HEK293 (cell line): ENCODE results near the gene DMBX1.

Source experiments
- CTCF ChIA-PET: fragments of 350-600 bp; formaldehyde crosslinking; extraction: SDS; loops from one replicate; lab custom pipeline; 2021; ENCODE audit warnings: antibody characterized with exemption; lab: Yijun Ruan, JAX
- POLR2A ChIA-PET: fragments of 300-600 bp; formaldehyde crosslinking; extraction: SDS; loops from one replicate; lab custom pipeline; 2020; ENCODE audit warnings: antibody characterized with exemption, inconsistent platforms; lab: Yijun Ruan, JAX
- H3K27ac ChIP-seq: fragments of 200-500 bp; sonication (Bioruptor generic); 2 replicates; pipeline ENCODE4 v1.5.1; 2014; ENCODE audit warnings: low read depth, low read length, control low read depth, inconsistent platforms; ENCODE audit errors: extremely low read depth
- H3K36me3 ChIP-seq, 2 experiments: fragments of 200-500 bp in 1 of 2; sonication (Bioruptor generic) in 1 of 2; 1 replicate in 1 of 2; 2 replicates in 1 of 2; pipeline ENCODE4 v1.5.1; 2014 to 2017; ENCODE audit warnings: inconsistent platforms in 2 of 2, low read length in 2 of 2; ENCODE audit not compliant: control insufficient read depth in 2 of 2, insufficient read depth in 1 of 2
- H3K4me1 ChIP-seq: fragments of 200-500 bp; sonication (Bioruptor generic); 2 replicates; pipeline ENCODE4 v1.5.1; 2014; ENCODE audit warnings: mild to moderate bottlenecking, low read length, inconsistent platforms; ENCODE audit not compliant: control insufficient read depth, insufficient read depth
- H3K4me3 ChIP-seq: 2 replicates; pipeline ENCODE4 v1.5.1; 2011; ENCODE audit warnings: low read depth, mild to moderate bottlenecking, control low read depth, low read length, moderate library complexity
- H3K9me3 ChIP-seq: fragments of 200-500 bp; sonication (Bioruptor generic); 2 replicates; pipeline ENCODE4 v1.5.1; 2014; ENCODE audit warnings: low read depth, low read length, inconsistent platforms; ENCODE audit not compliant: control insufficient read depth, insufficient read depth
- AEBP2 ChIP-seq: fragments of 450-650 bp; formaldehyde crosslinking; IDR thresholded peaks from 2 replicates; pipeline ENCODE4 v1.5.1; 2016; ENCODE audit warnings: missing biosample characterization, missing genetic modification characterization, borderline replicate concordance
- BCL11A ChIP-seq: fragments of 450-650 bp; formaldehyde crosslinking; IDR thresholded peaks from 2 replicates; pipeline ENCODE4 v1.5.1; 2016; ENCODE audit warnings: low read depth, missing biosample characterization, missing genetic modification characterization
- EGR2 ChIP-seq: fragments of 450-650 bp; formaldehyde crosslinking; IDR thresholded peaks from 2 replicates; pipeline ENCODE4 v1.5.1; 2016; ENCODE audit warnings: low read depth, missing biosample characterization, missing genetic modification characterization
- HOXA7 ChIP-seq: sonication (generic); formaldehyde crosslinking; IDR thresholded peaks from 2 replicates; pipeline ENCODE4 v1.8.1; 2022; ENCODE audit warnings: missing genetic modification reagents, borderline replicate concordance
- MEIS1 ChIP-seq: sonication (generic); formaldehyde crosslinking; IDR thresholded peaks from 2 replicates; pipeline ENCODE4 v1.8.1; 2022; ENCODE audit warnings: missing genetic modification reagents, mild to moderate bottlenecking, borderline replicate concordance
- SCRT2 ChIP-seq: fragments of 450-650 bp; formaldehyde crosslinking; IDR thresholded peaks from 2 replicates; pipeline ENCODE4 v1.5.1; 2016; ENCODE audit warnings: missing biosample characterization, missing genetic modification characterization
- SP7 ChIP-seq: fragments of 450-650 bp; formaldehyde crosslinking; IDR thresholded peaks from 2 replicates; pipeline ENCODE4 v1.5.1; 2016; ENCODE audit warnings: missing biosample characterization, missing genetic modification characterization
- TSHZ1 ChIP-seq: fragments of 450-650 bp; formaldehyde crosslinking; IDR thresholded peaks from 2 replicates; pipeline ENCODE4 v1.5.1; 2016; ENCODE audit warnings: missing biosample characterization, missing genetic modification characterization, borderline replicate concordance
- ZBTB21 ChIP-seq: fragments of 450-650 bp; formaldehyde crosslinking; IDR thresholded peaks from 2 replicates; pipeline ENCODE4 v1.5.1; 2017; ENCODE audit warnings: missing biosample characterization, missing genetic modification characterization
- ZBTB44 ChIP-seq: fragments of 450-650 bp; IDR thresholded peaks from 2 replicates; pipeline ENCODE4 v1.5.1; 2018; ENCODE audit warnings: missing biosample characterization, mild to moderate bottlenecking, missing genetic modification characterization
- ZBTB7A ChIP-seq: fragments of 450-650 bp; formaldehyde crosslinking; IDR thresholded peaks from 2 replicates; pipeline ENCODE4 v1.5.1; 2016; ENCODE audit warnings: low read depth, missing biosample characterization, missing genetic modification characterization
- ZIC2 ChIP-seq: fragments of 450-650 bp; formaldehyde crosslinking; IDR thresholded peaks from 2 replicates; pipeline ENCODE4 v1.5.1; 2016; ENCODE audit warnings: missing biosample characterization, missing genetic modification characterization
- ZNF132 ChIP-seq: fragments of 450-650 bp; formaldehyde crosslinking; IDR thresholded peaks from 2 replicates; pipeline ENCODE4 v1.5.1; 2017; ENCODE audit warnings: missing biosample characterization, missing genetic modification characterization, borderline replicate concordance
- ZNF169 ChIP-seq: fragments of 450-650 bp; formaldehyde crosslinking; IDR thresholded peaks from 2 replicates; pipeline ENCODE4 v1.5.1; 2016; ENCODE audit warnings: missing biosample characterization, missing genetic modification characterization
- ZNF18 ChIP-seq: fragments of 450-650 bp; formaldehyde crosslinking; IDR thresholded peaks from 2 replicates; pipeline ENCODE4 v1.5.1; 2016; ENCODE audit warnings: missing biosample characterization, missing genetic modification characterization
- ZNF202 ChIP-seq: fragments of 450-650 bp; formaldehyde crosslinking; IDR thresholded peaks from 2 replicates; pipeline ENCODE4 v1.5.1; 2016; ENCODE audit warnings: missing biosample characterization, missing genetic modification characterization, borderline replicate concordance
- ZNF214 ChIP-seq: fragments of 450-650 bp; formaldehyde crosslinking; IDR thresholded peaks from 2 replicates; pipeline ENCODE4 v1.5.1; 2017; ENCODE audit warnings: missing biosample characterization, mild to moderate bottlenecking, missing genetic modification characterization, borderline replicate concordance
- ZNF221 ChIP-seq: fragments of 450-650 bp; formaldehyde crosslinking; IDR thresholded peaks from 2 replicates; pipeline ENCODE4 v1.5.1; 2017; ENCODE audit warnings: missing biosample characterization, missing genetic modification characterization, borderline replicate concordance
- ZNF239 ChIP-seq: fragments of 450-650 bp; formaldehyde crosslinking; IDR thresholded peaks from 2 replicates; pipeline ENCODE4 v1.5.1; 2016; ENCODE audit warnings: missing biosample characterization, missing genetic modification characterization
- ZNF24 ChIP-seq: fragments of 450-650 bp; formaldehyde crosslinking; IDR thresholded peaks from 2 replicates; pipeline ENCODE4 v1.5.1; 2016; ENCODE audit warnings: missing biosample characterization, missing genetic modification characterization
- ZNF362 ChIP-seq: fragments of 450-650 bp; formaldehyde crosslinking; IDR thresholded peaks from 2 replicates; pipeline ENCODE4 v1.5.1; 2016; ENCODE audit warnings: missing biosample characterization, missing genetic modification characterization
- ZNF449 ChIP-seq: fragments of 450-650 bp; formaldehyde crosslinking; IDR thresholded peaks from 2 replicates; pipeline ENCODE4 v1.5.1; 2017; ENCODE audit warnings: missing biosample characterization, mild to moderate bottlenecking, missing genetic modification characterization, moderate library complexity
- ZNF521 ChIP-seq: fragments of 450-650 bp; formaldehyde crosslinking; IDR thresholded peaks from 2 replicates; pipeline ENCODE4 v1.5.1; 2017; ENCODE audit warnings: missing biosample characterization, mild to moderate bottlenecking, missing genetic modification characterization
- ZNF585B ChIP-seq: fragments of 450-650 bp; formaldehyde crosslinking; IDR thresholded peaks from 2 replicates; pipeline ENCODE4 v1.5.1; 2016; ENCODE audit warnings: missing biosample characterization, missing genetic modification characterization
- ZNF747 ChIP-seq: fragments of 450-650 bp; formaldehyde crosslinking; IDR thresholded peaks from 2 replicates; pipeline ENCODE4 v1.5.1; 2016; ENCODE audit warnings: missing biosample characterization, missing genetic modification characterization
- ZNF837 ChIP-seq: fragments of 450-650 bp; formaldehyde crosslinking; IDR thresholded peaks from 2 replicates; pipeline ENCODE4 v1.5.1; 2016; ENCODE audit warnings: missing biosample characterization, missing genetic modification characterization

Gene DMBX1

GRCh38 chr1:46456411-46456963, 33.1 kb upstream of the DMBX1 start:
- ChIA-PET CTCF (no interaction called here), POLR2A (no interaction called here)
- no peak overlapping the region for H3K27ac ChIP-seq

GRCh38 chr1:46457178-46457577, 32.5 kb upstream of the DMBX1 start:
- ChIA-PET CTCF (interaction anchor here (1.1 to 1.5 kb wide), 2 partner anchors 10 to 20 kb away, joined by 3 to 7 read pairs; no protein-coding TSS in a partner anchor), POLR2A (no interaction called here)
- Histone ChIP-seq H3K36me3 (no peaks in the 10 kb centered on the region), H3K4me3 (no peak overlapping the region), H3K4me1 (no peaks in the 10 kb centered on the region), H3K9me3 (no peaks in the 10 kb centered on the region), H3K27ac (no peak overlapping the region)
- TF ChIP-seq ZNF449 (no peak), SCRT2 (no peak), ZIC2 (tag by site-specific recombination) (no peak), TSHZ1 (tag by site-specific recombination) (no peak), ZBTB44 (no peak), ZNF837 (tag by site-specific recombination) (no peak), SP7 (no peak), ZNF18 (no peak), ZNF239 (tag by site-specific recombination) (no peak)

More at GRCh38 chr1:46456411-46456963, 33.1 kb upstream of the DMBX1 start:
- Histone ChIP-seq H3K4me1 (no peaks in the 10 kb centered on the region), H3K36me3 (no peaks in the 10 kb centered on the region), H3K9me3 (no peaks in the 10 kb centered on the region), H3K4me3 (no peak overlapping the region)
- TF ChIP-seq BCL11A (tag by site-specific recombination), result no peak
- TF ChIP-seq MEIS1 (CRISPR knock-in tag), result no peak
- TF ChIP-seq ZNF202, result no peak
- TF ChIP-seq ZNF362 (tag by site-specific recombination), result no peak
- TF ChIP-seq ZNF24 (tag by site-specific recombination), result no peak
- no peak for TF ChIP-seq ZNF132 (tag by site-specific recombination)
- TF ChIP-seq ZNF221 (tag by site-specific recombination), result no peak
- no peak for TF ChIP-seq ZBTB7A
- no peak for TF ChIP-seq ZNF585B (tag by site-specific recombination)
- TF ChIP-seq HOXA7 (CRISPR knock-in tag), result no peak
- no peak for TF ChIP-seq ZNF747 (tag by site-specific recombination)
- TF ChIP-seq EGR2 (tag by site-specific recombination), result no peak
- TF ChIP-seq AEBP2 (tag by site-specific recombination), result no peak
- no peak for TF ChIP-seq ZBTB21 (tag by site-specific recombination)
- no peak for TF ChIP-seq ZNF169
- TF ChIP-seq ZNF214 (tag by site-specific recombination), result no peak
- no peak for TF ChIP-seq ZNF521
